GM18907 (cell line): ENCODE measurements around the gene CMC2.

ENCODE experiments used
- ATAC-seq: cut with Tn5 transposase; IDR thresholded peaks from one replicate; pipeline ENCODE4 v1.9.1; 2021; ENCODE audit warnings: mild to moderate bottlenecking, moderate library complexity; ENCODE audit not compliant: unreplicated experiment

Gene CMC2

GRCh38 chr16:81003610-81004460, 2.9 kb downstream of the CMC2 start:
- ATAC-seq = no peak

GRCh38 chr16:81003064-81003463, 3.6 kb downstream of the CMC2 start:
- ATAC-seq = no peak

- no peak for ATAC-seq
Observed at GRCh38 chr16:81001330-81001729, 5.4 kb downstream of the CMC2 start.

GRCh38 chr16:81000873-81001272, 5.8 kb downstream of the CMC2 start:
- no peak for ATAC-seq

GRCh38 chr16:80997964-80998620, 8.6 kb downstream of the CMC2 start:
- ATAC-seq = no peak

- peak; percentile 64 for ATAC-seq
Observed at GRCh38 chr16:80997139-80997798, 9.4 kb downstream of the CMC2 start.

GRCh38 chr16:80996688-80997138, 10.0 kb downstream of the CMC2 start:
- ATAC-seq = peak; percentile 21

- no peak for ATAC-seq
Observed at GRCh38 chr16:80994451-80994850, 12.2 kb downstream of the CMC2 start.

- no peak for ATAC-seq
Observed at GRCh38 chr16:80993834-80994233, 12.9 kb downstream of the CMC2 start.

- ATAC-seq = no peak
Observed at GRCh38 chr16:80993307-80993706, 13.4 kb downstream of the CMC2 start.

- ATAC-seq = no peak
Observed at GRCh38 chr16:80992676-80993293, 13.9 kb downstream of the CMC2 start.

- no peak for ATAC-seq
Observed at GRCh38 chr16:80991792-80992430, 14.8 kb downstream of the CMC2 start.

- ATAC-seq = no peak
Observed at GRCh38 chr16:80990978-80991377, 15.7 kb downstream of the CMC2 start.

GRCh38 chr16:80990577-80990976, 16.1 kb downstream of the CMC2 start:
- ATAC-seq = no peak

- no peak for ATAC-seq
Observed at GRCh38 chr16:80989801-80990200, 16.9 kb downstream of the CMC2 start.

- no peak for ATAC-seq
Observed at GRCh38 chr16:80988756-80989155, 17.9 kb downstream of the CMC2 start.

GRCh38 chr16:80986557-80986956, 20.1 kb downstream of the CMC2 start:
- ATAC-seq = no peak

GRCh38 chr16:80985611-80986010, 21.1 kb downstream of the CMC2 start:
- ATAC-seq = no peak

GRCh38 chr16:80984124-80984892, 22.4 kb downstream of the CMC2 start:
- ATAC-seq = no peak

GRCh38 chr16:80982646-80983045, 24.0 kb downstream of the CMC2 start:
- no peak for ATAC-seq
